Lower lobe of right lung (tissue), 2 donors: ENCODE measurements around the gene CEP95. TPM values are rescaled to one million over a fixed set of nuclear protein-coding genes. Genes with fewer than 3 reads are reported as not detected.

Source experiments
- ATAC-seq, 2 donors: fragments of 200-7000 bp; cut with Tn5 transposase; one replicate each; pipeline ENCODE4 v1.9.1; 2020 to 2022; ENCODE audit warnings: mild to moderate bottlenecking in 2 of 2, moderate library complexity in 2 of 2
- DNase-seq: peaks from one replicate; pipeline ENCODE4 v3.0.0-alpha.2; 2020
- H3K27ac ChIP-seq: fragments of 200-600 bp; one replicate; pipeline ENCODE4 v1.8.0; 2022
- H3K27me3 ChIP-seq: fragments of 200-600 bp; one replicate; pipeline ENCODE4 v1.8.0; 2022; ENCODE audit warnings: low read depth
- H3K36me3 ChIP-seq: fragments of 200-600 bp; one replicate; pipeline ENCODE4 v1.8.0; 2022; ENCODE audit warnings: mild to moderate bottlenecking
- H3K4me1 ChIP-seq: fragments of 200-600 bp; one replicate; pipeline ENCODE4 v1.8.0; 2022
- H3K4me3 ChIP-seq: fragments of 200-600 bp; one replicate; pipeline ENCODE4 v1.8.0; 2022; ENCODE audit warnings: mild to moderate bottlenecking
- H3K9me3 ChIP-seq: fragments of 200-600 bp; one replicate; pipeline ENCODE4 v1.8.0; 2022
- intact Hi-C: fragments of 100-400 bp; cut with DNase I; formaldehyde crosslinking; loops from one replicate; pipeline ENCODE4 v1.11.0; 2022
- total RNA-seq: library from RNA; stranded (reverse); fragmentation: NEBNext Ultra II Directional; extraction: Animal tissue kit (Norgen Biotek cat#: 25700); gene quantifications from one replicate; pipeline ENCODE4 v1.2.1, GENCODE V29; 2021
- TF ChIP-seq, protein P1 (sequence below): fragments of 200-600 bp; IDR thresholded peaks from one replicate; pipeline ENCODE4 v1.8.0; 2022; ENCODE audit warnings: antibody characterized with exemption, mild to moderate bottlenecking
- donor health status: DM: no; HTN: yes; CAD: no; lungs with severe emphysema.

The CEP95 gene
- total RNA-seq, 1 donor from 2014 or later: 34.2 TPM

DNA sequence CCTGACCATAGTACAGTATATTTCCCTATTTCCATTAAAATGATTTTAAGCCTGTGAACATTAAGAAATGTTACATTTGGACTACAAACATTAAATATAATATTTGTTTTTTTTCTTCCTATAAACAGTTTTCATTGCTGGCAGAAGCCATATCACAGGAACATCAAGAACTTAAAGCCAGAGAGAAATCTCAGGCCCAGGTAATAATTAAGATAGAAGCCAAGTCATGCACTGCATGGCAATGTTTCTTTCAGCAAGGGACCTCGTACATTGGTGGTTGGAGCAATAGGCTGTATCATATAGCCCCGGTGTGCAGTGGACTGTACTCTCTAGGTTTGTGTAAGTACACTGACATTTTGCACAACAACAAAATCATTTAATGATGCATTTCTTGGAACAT is 30.1 kb downstream of the CEP95 start:
- TF ChIP-seq, protein P1, sequence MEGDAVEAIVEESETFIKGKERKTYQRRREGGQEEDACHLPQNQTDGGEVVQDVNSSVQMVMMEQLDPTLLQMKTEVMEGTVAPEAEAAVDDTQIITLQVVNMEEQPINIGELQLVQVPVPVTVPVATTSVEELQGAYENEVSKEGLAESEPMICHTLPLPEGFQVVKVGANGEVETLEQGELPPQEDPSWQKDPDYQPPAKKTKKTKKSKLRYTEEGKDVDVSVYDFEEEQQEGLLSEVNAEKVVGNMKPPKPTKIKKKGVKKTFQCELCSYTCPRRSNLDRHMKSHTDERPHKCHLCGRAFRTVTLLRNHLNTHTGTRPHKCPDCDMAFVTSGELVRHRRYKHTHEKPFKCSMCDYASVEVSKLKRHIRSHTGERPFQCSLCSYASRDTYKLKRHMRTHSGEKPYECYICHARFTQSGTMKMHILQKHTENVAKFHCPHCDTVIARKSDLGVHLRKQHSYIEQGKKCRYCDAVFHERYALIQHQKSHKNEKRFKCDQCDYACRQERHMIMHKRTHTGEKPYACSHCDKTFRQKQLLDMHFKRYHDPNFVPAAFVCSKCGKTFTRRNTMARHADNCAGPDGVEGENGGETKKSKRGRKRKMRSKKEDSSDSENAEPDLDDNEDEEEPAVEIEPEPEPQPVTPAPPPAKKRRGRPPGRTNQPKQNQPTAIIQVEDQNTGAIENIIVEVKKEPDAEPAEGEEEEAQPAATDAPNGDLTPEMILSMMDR: no peak
- DNase-seq (no peak), ATAC-seq (no peak)
- Histone ChIP-seq H3K9me3 (no peaks in the 10 kb centered on the region), H3K27ac (no peak overlapping the region), H3K27me3 (no peaks in the 10 kb centered on the region), H3K36me3 (peaks cover 96% of the 10 kb centered on the region), H3K4me1 (no peaks in the 10 kb centered on the region), H3K4me3 (no peak overlapping the region)
- intact Hi-C loops: no loop called here

DNA sequence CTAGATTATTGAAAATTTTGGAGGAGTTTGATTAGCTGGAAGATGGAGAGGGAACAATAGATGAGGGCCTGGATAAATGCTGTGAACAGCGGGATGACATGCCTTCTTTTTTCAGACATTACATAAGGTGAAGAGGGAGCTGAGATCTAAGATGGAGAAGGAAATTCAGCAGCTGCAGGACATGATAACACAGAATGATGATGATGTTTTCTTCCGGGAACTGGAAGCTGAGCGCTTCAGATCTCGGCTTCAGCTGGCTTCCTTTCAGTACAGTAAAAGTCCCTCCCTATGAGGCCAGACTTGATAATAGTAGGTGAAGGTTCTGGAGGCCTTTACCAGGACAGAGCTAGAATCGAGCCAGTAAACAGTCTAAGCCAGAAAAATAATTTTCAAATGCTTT is 30.7 kb downstream of the CEP95 start:
- TF ChIP-seq, protein P1: no peak
- no peak for ATAC-seq
- no peak for DNase-seq
- no peak overlapping the region for H3K4me3 ChIP-seq
- no peaks in the 10 kb centered on the region for H3K4me1 ChIP-seq
- no peaks in the 10 kb centered on the region for H3K9me3 ChIP-seq
- intact Hi-C loops: no loop called here
- no peak overlapping the region for H3K27ac ChIP-seq
- H3K36me3 ChIP-seq: peaks cover 96% of the 10 kb centered on the region
- no peaks in the 10 kb centered on the region for H3K27me3 ChIP-seq

DNA sequence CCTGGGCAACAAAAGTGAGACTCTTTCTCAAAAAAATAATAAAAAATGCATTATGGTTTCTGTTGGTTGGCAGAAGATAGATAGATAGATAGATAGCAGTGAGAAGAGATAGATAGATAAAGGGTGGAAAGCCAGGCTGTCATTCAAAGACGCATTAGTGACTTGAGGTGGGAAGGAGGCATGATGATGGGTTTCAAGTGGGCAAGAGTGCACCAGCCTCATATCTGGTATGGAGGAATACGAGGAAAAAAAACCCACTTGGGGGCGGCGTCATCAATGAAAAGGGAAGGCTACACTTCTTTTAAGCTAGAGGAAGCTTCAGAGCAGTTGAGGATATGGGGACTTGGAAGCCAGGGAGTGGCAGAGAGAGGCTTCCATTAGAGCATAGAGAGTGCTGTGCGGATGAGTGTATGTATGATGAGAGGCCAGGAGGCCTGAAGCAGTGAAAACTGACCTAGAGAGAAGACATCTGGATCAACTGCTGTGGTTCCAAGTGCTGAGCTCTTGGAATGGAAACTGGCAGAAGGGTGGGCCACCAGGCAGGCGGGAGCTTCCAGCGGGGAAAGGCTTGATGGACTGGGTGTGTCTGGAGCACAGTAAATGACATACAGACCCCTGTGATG is 31.8 kb downstream of the CEP95 start:
- DNase-seq (no peak), ATAC-seq (peak in 1 of 2 donors; percentile 61)
- TF ChIP-seq, protein P1: no peak
- intact Hi-C loops: no loop called here
- Histone ChIP-seq H3K27ac (no peak overlapping the region), H3K4me1 (no peaks in the 10 kb centered on the region), H3K9me3 (no peaks in the 10 kb centered on the region), H3K27me3 (no peaks in the 10 kb centered on the region), H3K4me3 (no peak overlapping the region), H3K36me3 (peaks cover 95% of the 10 kb centered on the region)

DNA sequence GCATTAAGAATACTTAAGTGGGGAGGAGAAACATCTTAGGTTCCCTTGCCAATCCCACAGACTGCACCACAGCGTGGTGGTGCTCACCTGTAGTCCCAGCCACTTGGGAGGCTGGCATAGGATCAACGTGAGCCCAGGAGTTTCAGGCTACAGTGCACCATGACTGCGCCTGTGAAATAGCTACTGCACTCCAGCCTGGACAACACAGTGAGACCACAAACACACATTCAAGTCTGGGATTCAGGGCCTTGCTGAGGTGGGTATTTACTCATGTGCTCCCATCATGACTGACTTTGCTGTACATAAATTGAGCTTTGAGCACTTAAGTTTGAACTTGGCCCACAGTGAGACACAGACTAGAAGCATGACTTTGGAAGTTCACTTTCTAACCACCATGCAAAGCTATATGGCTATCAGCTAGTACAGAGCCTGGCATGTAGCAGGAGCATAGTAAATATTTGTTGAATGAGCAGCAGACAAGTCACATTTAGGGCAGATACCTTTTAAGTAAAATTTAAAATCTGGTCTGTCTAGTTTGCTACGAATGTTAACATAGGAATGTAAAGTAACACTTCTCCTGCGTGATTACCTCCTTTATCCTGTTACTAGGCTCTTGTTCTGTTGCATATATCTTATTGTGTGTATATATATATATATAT is 33.5 kb downstream of the CEP95 start:
- peak in 1 of 2 donors; percentile 17 for ATAC-seq
- TF ChIP-seq, protein P1: no peak

DNA sequence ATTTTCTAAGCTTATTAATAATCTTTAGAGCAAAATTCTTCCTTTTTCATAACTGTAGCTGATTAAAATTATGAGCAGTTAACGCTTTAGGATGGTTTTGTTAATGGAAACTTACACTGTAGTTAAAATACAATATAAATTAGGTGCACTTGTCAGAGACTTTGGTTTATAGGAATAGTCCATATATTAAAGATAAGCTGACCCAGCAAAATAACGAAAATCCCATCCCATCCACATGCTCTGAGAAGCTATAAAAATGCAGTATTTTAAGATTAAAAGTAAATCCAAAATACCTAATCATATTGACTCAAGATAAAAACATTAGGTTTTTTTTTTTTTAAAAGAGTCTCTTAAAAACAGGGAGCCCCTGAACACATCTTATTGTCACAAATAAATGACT is 38.0 kb downstream of the CEP95 start:
- ATAC-seq (no peak), DNase-seq (no peak)
- TF ChIP-seq, protein P1: no peak
- peaks cover 93% of the 10 kb centered on the region for H3K36me3 ChIP-seq
- intact Hi-C loops: no loop called here
- no peaks in the 10 kb centered on the region for H3K9me3 ChIP-seq
- H3K27me3 ChIP-seq: no peaks in the 10 kb centered on the region
- no peak overlapping the region for H3K27ac ChIP-seq
- H3K4me3 ChIP-seq: no peak overlapping the region
- no peaks in the 10 kb centered on the region for H3K4me1 ChIP-seq

More for the DNA sequence above, 33.5 kb downstream of the CEP95 start:
- H3K27ac ChIP-seq: no peak overlapping the region
- H3K4me3 ChIP-seq: no peak overlapping the region
- DNase-seq: no peak
- no peaks in the 10 kb centered on the region for H3K4me1 ChIP-seq
- intact Hi-C loops: no loop called here
- H3K36me3 ChIP-seq: peaks cover 95% of the 10 kb centered on the region
- no peaks in the 10 kb centered on the region for H3K9me3 ChIP-seq
- H3K27me3 ChIP-seq: no peaks in the 10 kb centered on the region
